ENCODE measurements around the gene RNF169.

- TF ChIP-seq CTCF (IDR thresholded peaks at IDR 0.05) (no peak), EZH2 (IDR thresholded peaks at IDR 0.05; ENCODE audit: borderline replicate concordance, insufficient read depth, low read depth, low read length, poor library complexity, severe bottlenecking) (no peak)
Measured at GRCh38 chr11:74780248-74781005, 31.8 kb downstream of the RNF169 start.
